ENCODE data around the gene PSMB7.

Gene PSMB7

DNA sequence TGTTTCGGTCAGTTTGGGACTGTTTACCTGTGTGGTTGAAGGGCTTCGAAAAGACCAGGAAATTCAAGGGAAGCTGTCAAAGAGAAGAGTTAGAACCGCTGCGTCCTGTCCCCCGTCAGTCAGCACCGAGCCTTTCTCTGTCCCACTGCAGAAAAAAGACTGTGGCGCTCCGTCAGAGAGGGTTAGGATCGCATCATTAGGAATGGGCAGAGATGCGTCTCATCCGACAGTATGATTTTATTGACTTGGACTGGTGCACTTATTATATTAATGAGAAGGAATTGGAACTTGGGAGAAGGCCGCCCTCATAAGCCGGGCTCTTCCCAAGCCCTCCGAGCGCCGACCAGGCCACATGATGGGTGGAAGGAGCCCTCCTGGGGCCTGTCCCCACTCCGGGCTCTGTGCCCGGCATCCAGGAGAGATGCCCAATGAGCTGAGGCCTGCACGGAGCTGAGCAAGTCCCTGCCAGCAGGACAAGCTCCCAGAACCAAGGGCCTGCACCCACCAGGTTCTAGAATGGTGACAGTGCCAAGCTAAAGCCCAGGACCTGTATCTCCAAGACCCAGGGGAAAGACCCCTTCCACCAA is 85.9 kb downstream of the PSMB7 start:
- no peak for TF ChIP-seq MYC (IDR thresholded peaks at IDR 0.05; ENCODE audit: low read depth, low read length)
- no peak overlapping the region for H3K4me3 ChIP-seq (ENCODE audit: low read depth, low read length)
- no peak for DNase-seq (ENCODE audit: low read depth)

DNA sequence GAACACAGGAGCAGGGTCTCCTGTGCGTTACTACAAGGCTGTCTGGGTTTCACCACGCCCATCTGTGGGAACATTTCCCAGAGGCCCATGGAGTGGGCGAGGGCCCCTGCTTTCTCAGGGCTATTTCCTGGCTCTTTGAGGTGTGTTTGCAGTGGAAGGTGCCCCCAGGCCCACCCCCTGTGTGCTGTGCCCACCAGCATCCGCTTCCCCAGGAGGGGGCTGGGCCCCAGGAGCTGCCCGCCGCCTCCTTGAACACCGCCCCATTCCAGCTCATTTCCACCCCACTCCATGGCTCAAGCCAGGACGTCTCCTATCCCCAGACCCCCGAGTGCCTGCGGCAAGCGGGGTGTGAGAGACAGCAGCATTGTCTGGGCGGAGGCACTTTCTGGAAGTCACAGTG is 87.0 kb downstream of the PSMB7 start:
- no peak for DNase-seq (ENCODE audit: low read depth)
- TF ChIP-seq, protein P1, sequence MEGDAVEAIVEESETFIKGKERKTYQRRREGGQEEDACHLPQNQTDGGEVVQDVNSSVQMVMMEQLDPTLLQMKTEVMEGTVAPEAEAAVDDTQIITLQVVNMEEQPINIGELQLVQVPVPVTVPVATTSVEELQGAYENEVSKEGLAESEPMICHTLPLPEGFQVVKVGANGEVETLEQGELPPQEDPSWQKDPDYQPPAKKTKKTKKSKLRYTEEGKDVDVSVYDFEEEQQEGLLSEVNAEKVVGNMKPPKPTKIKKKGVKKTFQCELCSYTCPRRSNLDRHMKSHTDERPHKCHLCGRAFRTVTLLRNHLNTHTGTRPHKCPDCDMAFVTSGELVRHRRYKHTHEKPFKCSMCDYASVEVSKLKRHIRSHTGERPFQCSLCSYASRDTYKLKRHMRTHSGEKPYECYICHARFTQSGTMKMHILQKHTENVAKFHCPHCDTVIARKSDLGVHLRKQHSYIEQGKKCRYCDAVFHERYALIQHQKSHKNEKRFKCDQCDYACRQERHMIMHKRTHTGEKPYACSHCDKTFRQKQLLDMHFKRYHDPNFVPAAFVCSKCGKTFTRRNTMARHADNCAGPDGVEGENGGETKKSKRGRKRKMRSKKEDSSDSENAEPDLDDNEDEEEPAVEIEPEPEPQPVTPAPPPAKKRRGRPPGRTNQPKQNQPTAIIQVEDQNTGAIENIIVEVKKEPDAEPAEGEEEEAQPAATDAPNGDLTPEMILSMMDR (IDR thresholded peaks at IDR 0.05; ENCODE audit: low read depth, low read length) = no peak
- TF ChIP-seq MYC (IDR thresholded peaks at IDR 0.05; ENCODE audit: low read depth, low read length) (no peak), POLR2A (IDR thresholded peaks at IDR 0.05; ENCODE audit: extremely low read depth, insufficient read length) (no peak)
- TF ChIP-seq, protein P2, sequence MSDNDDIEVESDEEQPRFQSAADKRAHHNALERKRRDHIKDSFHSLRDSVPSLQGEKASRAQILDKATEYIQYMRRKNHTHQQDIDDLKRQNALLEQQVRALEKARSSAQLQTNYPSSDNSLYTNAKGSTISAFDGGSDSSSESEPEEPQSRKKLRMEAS (IDR thresholded peaks at IDR 0.05; ENCODE audit: low read depth, low read length) = no peak
- H3K4me3 ChIP-seq (ENCODE audit: low read depth, low read length) = no peak overlapping the region

DNA sequence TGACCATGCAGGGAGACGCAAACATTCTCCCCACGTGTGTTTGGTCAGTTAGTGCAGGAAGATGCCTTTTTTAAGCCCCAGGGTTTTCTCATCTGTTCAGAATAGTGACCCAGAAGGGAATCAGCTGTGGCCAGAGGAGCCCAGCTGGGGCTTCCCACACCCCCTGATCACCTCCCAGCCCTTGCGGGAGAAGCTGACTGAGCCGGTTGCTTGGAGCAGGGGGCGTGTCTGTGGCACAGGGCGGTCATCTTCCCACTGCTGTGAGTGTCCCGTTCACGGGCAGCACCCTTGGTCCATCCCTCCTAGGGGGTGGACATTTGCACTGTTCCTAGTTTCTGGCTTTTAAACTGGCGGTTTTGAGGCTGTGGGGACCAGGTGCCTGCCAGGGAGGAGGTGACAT is 87.8 kb downstream of the PSMB7 start:
- TF ChIP-seq, protein P2 (IDR thresholded peaks at IDR 0.05; ENCODE audit: low read depth, low read length) = no peak
- TF ChIP-seq, protein P1 (IDR thresholded peaks at IDR 0.05; ENCODE audit: low read depth, low read length) = no peak
- TF ChIP-seq MYC (IDR thresholded peaks at IDR 0.05; ENCODE audit: low read depth, low read length) = no peak
- TF ChIP-seq POLR2A (IDR thresholded peaks at IDR 0.05; ENCODE audit: extremely low read depth, insufficient read length) = no peak
- no peak for DNase-seq (ENCODE audit: low read depth)
- H3K4me3 ChIP-seq (ENCODE audit: low read depth, low read length) = no peak overlapping the region

DNA sequence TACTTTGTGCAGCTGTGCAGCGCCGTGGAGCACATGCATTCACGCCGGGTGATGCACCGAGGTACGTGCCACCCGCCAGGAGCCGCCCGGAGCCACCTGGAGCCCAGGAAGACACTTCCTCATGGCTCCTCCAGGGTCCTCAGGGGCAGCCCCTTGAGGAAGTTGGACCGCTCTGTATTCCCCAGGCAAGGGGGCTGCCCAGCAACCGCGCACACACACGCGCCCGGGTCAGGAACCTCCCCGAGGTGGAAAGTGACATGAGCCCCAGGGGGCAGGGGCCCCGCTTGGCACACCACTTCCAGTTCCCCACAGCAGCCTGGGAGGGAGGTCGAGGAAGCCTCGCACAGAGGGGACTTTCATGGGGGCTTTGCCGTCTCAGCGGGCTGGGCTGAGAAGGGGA is 88.9 kb downstream of the PSMB7 start:
- TF ChIP-seq, protein P2 (IDR thresholded peaks at IDR 0.05; ENCODE audit: low read depth, low read length) = no peak
- no peak overlapping the region for H3K4me3 ChIP-seq (ENCODE audit: low read depth, low read length)
- DNase-seq (ENCODE audit: low read depth) = no peak

DNA sequence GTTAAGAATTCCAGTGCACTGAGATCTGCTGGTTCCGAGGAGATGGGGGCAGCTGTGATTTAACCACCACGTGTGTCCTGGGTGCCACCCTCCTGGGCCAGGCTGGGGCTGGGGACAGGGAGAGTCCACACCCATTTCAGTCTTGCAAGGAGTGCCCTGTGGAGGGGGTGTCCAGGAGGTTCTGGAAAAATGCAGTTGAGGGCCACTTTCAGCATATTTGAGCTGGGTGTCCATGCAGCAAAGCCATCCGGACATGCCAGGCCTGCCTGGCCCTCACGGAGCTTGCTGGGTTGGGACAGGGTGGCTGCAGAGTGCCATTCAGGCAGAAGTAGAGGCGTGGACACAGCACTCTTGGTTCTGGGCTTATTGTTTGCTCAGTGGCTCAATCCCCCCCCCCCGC is 89.4 kb downstream of the PSMB7 start:
- no peak for DNase-seq (ENCODE audit: low read depth)
- no peak overlapping the region for H3K4me3 ChIP-seq (ENCODE audit: low read depth, low read length)
- TF ChIP-seq, protein P2 (IDR thresholded peaks at IDR 0.05; ENCODE audit: low read depth, low read length) = no peak
- TF ChIP-seq POLR2A (IDR thresholded peaks at IDR 0.05; ENCODE audit: extremely low read depth, insufficient read length) = no peak
- TF ChIP-seq MYC (IDR thresholded peaks at IDR 0.05; ENCODE audit: low read depth, low read length) = no peak
- TF ChIP-seq, protein P1 (IDR thresholded peaks at IDR 0.05; ENCODE audit: low read depth, low read length) = no peak

DNA sequence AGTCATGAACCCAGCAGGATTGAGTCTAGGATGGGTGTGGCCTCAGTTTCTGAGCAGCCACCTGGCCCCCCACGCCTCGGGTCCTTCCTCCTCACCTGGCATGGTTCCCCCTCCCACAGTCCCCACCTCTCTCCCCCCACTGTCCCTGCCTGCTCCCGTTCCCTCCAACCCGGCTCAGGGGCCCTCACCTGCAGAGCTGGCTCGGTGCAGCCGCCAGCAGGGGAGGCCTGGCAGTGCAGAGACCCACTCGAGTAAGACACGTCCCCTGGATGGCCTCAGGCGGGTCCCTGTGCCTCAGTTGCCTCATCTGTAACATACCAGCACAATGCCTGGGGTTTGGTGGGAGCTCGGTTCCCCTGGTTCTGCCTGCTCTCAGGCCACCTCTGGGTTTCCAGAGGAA is 91.3 kb downstream of the PSMB7 start:
- H3K4me3 ChIP-seq (ENCODE audit: low read depth, low read length) = no peak overlapping the region
- TF ChIP-seq MYC (IDR thresholded peaks at IDR 0.05; ENCODE audit: low read depth, low read length) (no peak), POLR2A (IDR thresholded peaks at IDR 0.05; ENCODE audit: extremely low read depth, insufficient read length) (no peak)
- TF ChIP-seq, protein P2 (IDR thresholded peaks at IDR 0.05; ENCODE audit: low read depth, low read length) = no peak
- TF ChIP-seq, protein P1 (IDR thresholded peaks at IDR 0.05; ENCODE audit: low read depth, low read length) = no peak
- DNase-seq (ENCODE audit: low read depth) = no peak

Data from NB4 (cell line).